GM08714 (cell line): ENCODE measurements around the gene TOB1.

ENCODE experiments used
- H3K4me3 ChIP-seq: fragments of 200-500 bp; sonication (Bioruptor generic); 2 replicates; pipeline ENCODE4 v1.5.1; 2014; ENCODE audit warnings: mild to moderate bottlenecking, low read length, inconsistent platforms
- ZNF274 ChIP-seq: IDR thresholded peaks from 2 replicates; pipeline ENCODE4 v1.6.1; 2012; ENCODE audit warnings: mild to moderate bottlenecking, low read depth, low read length

TOB1 gene

GRCh38 chr17:50839591-50840310 is 26.4 kb downstream of the TOB1 start:
- H3K4me3 ChIP-seq, result no peak overlapping the region
- no peak for TF ChIP-seq ZNF274

- no peak overlapping the region for H3K4me3 ChIP-seq
- TF ChIP-seq ZNF274, result no peak
Observed at GRCh38 chr17:50837980-50838954, 27.9 kb downstream of the TOB1 start.

- no peak overlapping the region for H3K4me3 ChIP-seq
- TF ChIP-seq ZNF274, result no peak
Observed at GRCh38 chr17:50837286-50837979, 28.7 kb downstream of the TOB1 start.

- no peak overlapping the region for H3K4me3 ChIP-seq
- no peak for TF ChIP-seq ZNF274
Observed at GRCh38 chr17:50836826-50837225, 29.3 kb downstream of the TOB1 start.

- H3K4me3 ChIP-seq, result no peak within 1 kb of the TSS
- no peak for TF ChIP-seq ZNF274
Observed at GRCh38 chr17:50835301-50836234, 30.6 kb downstream of the TOB1 start, which contains the start of gene WFIKKN2. Gene WFIKKN2, plus strand, starts transcription at chr17:50835586. Its CDS starts 352 bp downstream, at chr17:50835938.

- TF ChIP-seq ZNF274, result no peak
- H3K4me3 ChIP-seq, result no peak overlapping the region
Observed at GRCh38 chr17:50834429-50835300, 31.5 kb downstream of the TOB1 start.

- H3K4me3 ChIP-seq, result no peak overlapping the region
- no peak for TF ChIP-seq ZNF274
Observed at GRCh38 chr17:50833510-50834428, 32.4 kb downstream of the TOB1 start.

- no peak for TF ChIP-seq ZNF274
- H3K4me3 ChIP-seq, result no peak overlapping the region
Observed at GRCh38 chr17:50832864-50833381, 33.2 kb downstream of the TOB1 start.

GRCh38 chr17:50832267-50832863 is 33.8 kb downstream of the TOB1 start:
- TF ChIP-seq ZNF274, result no peak
- no peak overlapping the region for H3K4me3 ChIP-seq

GRCh38 chr17:50831471-50831928 is 34.7 kb downstream of the TOB1 start:
- H3K4me3 ChIP-seq, result no peak overlapping the region
- TF ChIP-seq ZNF274, result no peak

GRCh38 chr17:50830994-50831393 is 35.2 kb downstream of the TOB1 start:
- H3K4me3 ChIP-seq, result no peak overlapping the region
- TF ChIP-seq ZNF274, result no peak

- no peak overlapping the region for H3K4me3 ChIP-seq
- no peak for TF ChIP-seq ZNF274
Observed at GRCh38 chr17:50830352-50830751, 35.8 kb downstream of the TOB1 start.
